Uterus (tissue), 2 donors: ENCODE data around the gene CCR2.

Experiments
- CTCF ChIP-seq, 4 experiments: fragments of 200-600 bp in 2 of 4; fragments of 450-650 bp in 2 of 4; sonication (generic) in 2 of 4; IDR thresholded peaks; one replicate each; pipeline ENCODE4 v1.5.1; 2016 to 2019; ENCODE audit warnings: antibody characterized with exemption in 4 of 4, mild to moderate bottlenecking in 2 of 4, moderate library complexity in 1 of 4
- POLR2A ChIP-seq, 2 donors: fragments of 450-650 bp; IDR thresholded peaks; one replicate each; pipeline ENCODE4 v1.6.1; 2016; ENCODE audit warnings: antibody characterized with exemption in 2 of 2, mild to moderate bottlenecking in 1 of 2, moderate library complexity in 1 of 2

GRCh38 chr3:46324036-46324435, 29.9 kb upstream of the CCR2 start:
- TF ChIP-seq CTCF (IDR thresholded peaks at IDR 0.05) (no peak), POLR2A (IDR thresholded peaks at IDR 0.05) (no peak)
